Erythroblast (primary cell): ENCODE results near the gene MTM1.

Experiments
- GATA1 ChIP-seq: IDR thresholded peaks from 2 replicates; pipeline ENCODE4 v1.6.1; 2011; ENCODE audit warnings: low read depth, mild to moderate bottlenecking, control low read depth, low read length, moderate library complexity
- POLR2A ChIP-seq: IDR thresholded peaks from 2 replicates; pipeline ENCODE4 v1.6.1; 2011; ENCODE audit warnings: mild to moderate bottlenecking, low read length

GRCh38 chrX:150599226-150599625 is 30.8 kb downstream of the MTM1 start:
- TF ChIP-seq POLR2A (no peak), GATA1 (no peak)
